Measurements from ENCODE around the gene MYO1F. TPM values are rescaled to one million over a fixed set of nuclear protein-coding genes. Genes with fewer than 3 reads are reported as not detected.
"Not testable (repeated sequence)": the region's sequence is repeated elsewhere in the genome, so short reads cannot be mapped to it uniquely, and the experiment has no call there.

MYO1F gene
- polyA plus RNA-seq, 1 donor from 2014 or later: 40.9 TPM

DNA sequence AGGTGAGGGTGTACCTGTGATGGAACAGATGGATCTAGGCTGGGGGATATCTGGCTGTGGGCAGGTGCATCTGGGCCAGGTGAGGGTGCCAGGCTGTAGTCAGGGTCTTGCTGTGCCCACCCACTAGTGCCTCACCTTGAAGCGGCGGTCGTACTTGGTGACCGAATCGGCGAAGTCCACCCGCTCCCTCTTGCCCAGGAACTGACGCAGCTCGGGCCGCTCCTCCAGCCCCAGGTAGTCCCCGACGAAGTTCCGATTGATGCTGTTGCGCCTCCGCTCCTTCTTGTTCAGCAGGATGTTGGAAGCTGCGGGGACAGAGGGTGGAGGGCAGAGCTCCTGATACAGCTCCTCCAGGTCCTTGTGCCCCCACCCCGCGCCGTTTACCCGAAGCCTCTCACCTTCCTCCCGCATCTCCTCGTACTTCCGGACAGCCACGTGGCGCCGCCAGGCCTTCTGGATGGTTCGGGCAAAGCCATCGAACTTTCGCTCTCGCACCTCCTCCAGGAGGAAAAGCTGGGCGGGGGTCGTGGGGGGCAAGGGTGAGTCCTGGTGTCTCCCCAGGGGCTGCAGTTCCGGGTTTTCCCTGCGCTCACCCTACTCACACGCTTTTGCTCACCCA is 47.1 kb downstream of the MYO1F start:
- peaks cover 0 to 2% (median 0%) of the 10 kb centered on the region in 3 donors for H3K4me1 Mint-ChIP-seq
- no peaks in the 10 kb centered on the region for H3K9me3 Mint-ChIP-seq
- no peaks in the 10 kb centered on the region for H3K27me3 Mint-ChIP-seq
- peaks cover 8% of the 10 kb centered on the region for H3K36me3 Mint-ChIP-seq
- H3K27ac Mint-ChIP-seq: no peak overlapping the region
- H3K4me3 Mint-ChIP-seq: no peak overlapping the region

DNA sequence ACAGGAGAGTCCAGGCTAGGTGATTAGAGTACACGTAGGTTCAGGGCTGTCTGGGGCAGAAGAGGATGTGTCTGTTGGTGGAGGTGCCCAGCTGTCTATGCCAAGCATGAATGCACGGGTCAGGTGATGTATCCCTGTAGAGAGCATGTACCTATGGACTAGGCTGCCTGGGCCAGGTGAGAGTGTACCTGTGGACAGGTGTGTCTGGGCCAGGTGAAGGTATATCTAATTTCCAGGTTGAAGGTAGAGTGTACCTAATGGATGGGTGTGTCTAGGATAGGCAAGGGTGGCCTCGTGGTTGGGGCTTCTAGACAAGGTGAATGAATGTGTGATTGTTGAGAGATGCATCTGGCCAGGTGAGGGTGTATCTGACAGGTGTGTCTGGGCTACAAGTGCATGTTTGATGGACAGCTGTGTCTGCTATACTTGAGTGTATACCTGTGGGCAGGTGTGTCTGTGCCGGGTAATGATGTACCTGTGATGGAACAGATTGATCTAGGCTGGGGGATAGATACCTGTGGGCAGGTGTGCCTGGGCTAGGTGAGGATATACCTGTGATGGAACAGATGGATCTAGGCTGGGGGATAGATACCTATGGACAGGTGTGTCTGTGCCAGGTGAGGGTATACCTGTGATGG is 47.8 kb downstream of the MYO1F start:
- Mint-ChIP-seq H3K9me3 (no peaks in the 10 kb centered on the region), H3K36me3 (peaks cover 11% of the 10 kb centered on the region), H3K4me3 (no peak overlapping the region), H3K4me1 (peaks cover 0 to 2% (median 0%) of the 10 kb centered on the region in 3 donors), H3K27me3 (no peaks in the 10 kb centered on the region), H3K27ac (no peak overlapping the region)

DNA sequence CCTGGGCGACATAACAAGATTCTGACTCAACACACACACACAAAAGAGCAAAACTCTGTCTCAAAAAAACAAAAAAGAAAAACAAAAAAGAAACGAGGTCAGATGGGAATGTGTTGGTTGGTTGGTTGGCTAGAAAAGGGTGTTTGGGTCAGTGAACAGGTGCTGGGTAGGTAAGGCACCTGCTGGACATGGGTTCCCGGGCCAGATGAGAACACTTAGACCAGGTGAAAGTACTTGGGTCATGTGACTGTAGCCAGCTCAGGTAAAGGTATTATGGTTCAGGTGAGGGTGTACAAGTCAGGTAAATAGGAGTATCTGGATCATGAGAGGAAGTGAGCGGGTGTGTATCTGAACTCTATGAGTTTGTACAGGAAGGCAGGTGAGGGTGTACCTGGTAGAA is 48.7 kb downstream of the MYO1F start:
- Mint-ChIP-seq H3K27ac (no peak overlapping the region), H3K4me3 (no peak overlapping the region), H3K27me3 (no peaks in the 10 kb centered on the region), H3K9me3 (no peaks in the 10 kb centered on the region), H3K36me3 (peaks cover 11% of the 10 kb centered on the region), H3K4me1 (peaks cover 0 to 2% (median 0%) of the 10 kb centered on the region in 3 donors)

DNA sequence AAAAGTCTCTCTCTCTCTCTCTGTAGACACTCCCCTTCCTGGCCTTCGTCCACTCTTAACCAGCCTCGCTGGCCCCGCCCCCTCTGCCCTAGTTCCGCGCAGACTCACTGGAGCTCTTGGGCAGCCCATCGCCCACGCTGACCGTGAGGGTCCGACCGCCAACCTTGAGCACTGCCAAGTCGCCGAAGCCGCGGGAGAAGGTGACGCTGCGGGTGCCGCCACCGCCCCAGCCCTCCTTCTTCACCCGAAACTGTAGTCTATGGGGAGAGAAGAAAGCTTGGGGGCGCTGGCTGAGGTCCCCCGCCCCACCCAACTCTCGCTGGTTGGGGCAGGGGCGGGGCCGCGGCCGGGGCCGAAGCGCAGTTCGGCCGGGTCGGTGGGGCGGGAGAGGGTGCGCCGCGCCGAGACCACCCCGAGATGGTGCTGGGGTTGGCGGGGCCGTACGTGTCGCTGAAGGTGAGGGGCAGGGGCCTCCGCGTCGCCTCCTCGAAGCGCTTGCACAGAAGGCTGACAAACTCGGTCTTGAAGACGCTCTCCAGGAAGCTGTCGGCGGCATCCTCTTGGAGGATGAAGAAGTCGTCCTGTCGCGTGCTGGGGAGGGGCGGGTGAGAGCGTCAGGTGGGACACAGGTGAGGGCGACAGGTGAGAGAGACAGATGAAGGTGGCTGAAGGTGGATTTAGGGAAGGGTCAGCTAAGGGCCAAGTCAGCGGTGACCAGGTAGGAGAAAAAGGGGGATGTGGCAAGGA is 50.7 kb downstream of the MYO1F start:
- Mint-ChIP-seq H3K9me3 (no peaks in the 10 kb centered on the region), H3K36me3 (peaks cover 7% of the 10 kb centered on the region), H3K4me1 (peaks cover 0 to 2% (median 0%) of the 10 kb centered on the region in 3 donors), H3K4me3 (no peak overlapping the region), H3K27me3 (no peaks in the 10 kb centered on the region), H3K27ac (peak overlapping the region in 1 of 3 donors; percentile 41)

DNA sequence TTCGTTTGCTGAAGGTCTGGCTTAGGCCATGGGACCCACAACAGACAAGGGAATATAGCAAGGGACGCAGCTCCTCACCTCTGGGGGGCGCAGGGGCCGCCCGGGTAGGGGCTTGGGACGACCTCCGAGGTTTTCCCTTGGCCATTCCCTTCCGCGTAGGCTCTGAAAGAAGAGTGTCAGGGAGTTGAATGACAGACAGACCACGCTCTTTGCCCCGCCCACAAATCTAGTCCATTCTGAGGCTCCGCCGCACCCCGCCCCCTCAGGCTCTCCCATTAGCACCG is 51.9 kb downstream of the MYO1F start:
- Mint-ChIP-seq H3K36me3 (peaks cover 6% of the 10 kb centered on the region), H3K27ac (no peak overlapping the region), H3K4me1 (peaks cover 0 to 2% (median 0%) of the 10 kb centered on the region in 3 donors), H3K9me3 (no peaks in the 10 kb centered on the region), H3K4me3 (no peak overlapping the region), H3K27me3 (no peaks in the 10 kb centered on the region)

DNA sequence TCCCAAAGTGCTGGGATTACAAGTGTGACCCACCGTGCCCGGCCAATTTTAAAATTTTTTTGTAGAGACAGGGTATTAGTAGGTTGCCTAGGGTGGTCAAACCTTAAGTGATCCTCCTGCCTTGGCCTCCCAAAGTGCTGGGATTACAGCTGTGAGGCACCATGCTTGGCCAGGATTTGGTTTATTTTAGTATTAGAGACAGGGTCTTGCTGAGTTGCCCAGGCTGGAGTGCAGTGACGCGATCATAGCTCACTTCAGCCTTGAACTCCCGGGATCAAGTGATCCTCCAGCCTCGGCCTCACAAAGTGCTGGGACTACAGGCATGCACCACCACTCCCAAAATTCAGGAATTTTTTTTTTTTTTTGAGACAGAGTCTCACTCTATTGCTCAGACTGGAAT is 57.9 kb downstream of the MYO1F start:
- H3K9me3 Mint-ChIP-seq: no peaks in the 10 kb centered on the region
- H3K4me3 Mint-ChIP-seq: no peak overlapping the region

DNA sequence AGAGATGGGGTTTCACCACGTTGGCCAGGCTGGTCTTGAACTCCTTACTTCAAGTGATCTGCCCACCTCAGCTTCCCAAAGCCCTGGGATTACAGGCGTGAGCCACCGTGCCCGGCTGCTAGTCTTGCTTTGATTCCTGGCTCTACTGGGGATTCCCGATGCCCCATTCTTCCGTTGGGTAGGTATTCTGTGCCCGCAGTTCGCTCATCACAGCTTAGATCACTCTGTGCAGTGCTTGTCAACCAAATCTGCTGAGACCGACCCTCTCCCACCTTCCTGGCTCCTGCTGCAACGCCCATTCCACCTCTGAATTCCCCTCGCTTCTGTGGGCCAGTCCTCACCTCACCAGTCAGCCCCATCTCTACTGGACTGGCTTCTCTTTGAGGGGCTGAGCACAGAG is 58.7 kb downstream of the MYO1F start:
- no peaks in the 10 kb centered on the region for H3K9me3 Mint-ChIP-seq
- peaks cover 6 to 21% (median 14%) of the 10 kb centered on the region in 3 donors for H3K4me1 Mint-ChIP-seq
- H3K27ac Mint-ChIP-seq: peak overlapping the region in 1 of 3 donors; percentile 72
- no peaks in the 10 kb centered on the region for H3K36me3 Mint-ChIP-seq
- no peaks in the 10 kb centered on the region for H3K27me3 Mint-ChIP-seq
- peak overlapping the region; percentile 10 to 67 (median 32) for H3K4me3 Mint-ChIP-seq

More for the DNA sequence above, 57.9 kb downstream of the MYO1F start:
- Mint-ChIP-seq H3K4me1 (peaks cover 4 to 18% (median 11%) of the 10 kb centered on the region in 3 donors), H3K36me3 (no peaks in the 10 kb centered on the region), H3K27ac (peak overlapping the region in 1 of 3 donors; percentile 56), H3K27me3 (no peaks in the 10 kb centered on the region)

DNA sequence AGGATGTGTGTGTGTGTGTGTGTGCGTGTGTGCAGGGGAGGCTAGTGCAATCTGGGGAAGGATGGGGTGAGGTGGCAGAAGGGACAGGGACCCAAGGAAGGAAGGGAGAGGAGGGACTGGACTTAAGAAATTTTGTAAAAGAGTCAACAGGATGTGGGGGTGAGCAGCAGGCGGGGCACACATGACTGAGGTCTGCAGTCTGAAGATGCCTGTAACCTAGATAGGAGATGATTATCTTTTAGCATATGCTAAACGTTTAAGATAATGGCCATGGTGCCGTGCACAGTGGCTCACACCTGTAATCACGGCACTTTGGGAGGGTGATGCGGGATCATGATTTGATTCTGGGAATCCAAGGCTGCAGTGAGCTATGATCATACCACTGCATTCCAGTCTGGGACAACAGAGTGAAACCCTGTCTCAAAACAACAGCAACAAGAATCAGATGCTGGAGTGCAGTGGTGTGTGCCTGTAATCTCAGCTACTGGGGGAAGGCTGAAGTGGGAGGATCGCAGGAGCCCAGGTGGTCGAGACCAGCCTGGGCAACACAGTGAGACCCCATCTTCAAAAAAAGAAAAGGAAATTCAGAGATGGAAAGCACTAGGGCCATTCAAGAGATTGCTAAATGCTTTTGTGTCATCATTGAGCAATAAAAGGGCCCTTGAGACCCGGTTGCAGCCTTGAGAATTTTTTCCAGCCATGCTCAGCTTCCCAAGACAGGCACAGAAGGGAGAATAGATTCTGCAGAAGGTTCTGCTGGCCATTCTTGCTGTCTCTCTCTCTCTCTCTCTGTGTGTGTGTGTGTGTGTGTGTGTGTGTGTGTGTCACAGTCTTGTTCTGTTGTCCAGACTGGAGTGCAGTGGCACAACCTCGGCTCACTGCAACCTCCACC is 59.4 kb downstream of the MYO1F start:
- Mint-ChIP-seq H3K27ac (peak overlapping the region; percentile 64 to 89 (median 76)), H3K27me3 (no peaks in the 10 kb centered on the region)

DNA sequence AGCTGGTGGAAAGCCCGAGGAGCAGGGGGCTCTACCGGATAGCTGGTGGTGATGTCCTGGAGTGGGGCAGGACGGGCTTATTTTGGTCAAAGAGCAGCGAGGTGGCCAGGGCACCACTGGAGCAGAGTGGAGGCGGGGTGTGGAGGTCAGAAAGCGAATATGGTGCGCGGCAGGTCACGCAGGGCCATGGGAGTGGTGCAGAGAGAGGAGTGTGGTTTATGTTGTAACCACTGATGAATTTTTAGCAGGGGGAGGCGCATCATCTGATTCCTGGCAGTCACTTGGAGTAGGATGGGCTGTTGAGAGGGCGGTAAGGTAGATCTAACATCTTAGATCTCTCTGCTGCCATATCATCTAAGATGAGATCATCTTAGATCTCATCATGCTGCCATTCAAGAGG is 61.9 kb downstream of the MYO1F start:
- H3K27me3 Mint-ChIP-seq: no peaks in the 10 kb centered on the region
- peak overlapping the region; percentile 82 to 92 (median 88) for H3K4me3 Mint-ChIP-seq
- no peaks in the 10 kb centered on the region for H3K9me3 Mint-ChIP-seq
- H3K4me1 Mint-ChIP-seq: peaks cover 9 to 24% (median 17%) of the 10 kb centered on the region in 3 donors
- no peaks in the 10 kb centered on the region for H3K36me3 Mint-ChIP-seq
- peak overlapping the region in 2 of 3 donors; percentile 57 to 84 for H3K27ac Mint-ChIP-seq

More for the DNA sequence above, 59.4 kb downstream of the MYO1F start:
- Mint-ChIP-seq H3K9me3 (no peaks in the 10 kb centered on the region), H3K4me1 (peaks cover 9 to 24% (median 17%) of the 10 kb centered on the region in 3 donors), H3K4me3 (peak overlapping the region in 3 of 4 donors; percentile 65 to 83 (median 81)), H3K36me3 (no peaks in the 10 kb centered on the region)

DNA sequence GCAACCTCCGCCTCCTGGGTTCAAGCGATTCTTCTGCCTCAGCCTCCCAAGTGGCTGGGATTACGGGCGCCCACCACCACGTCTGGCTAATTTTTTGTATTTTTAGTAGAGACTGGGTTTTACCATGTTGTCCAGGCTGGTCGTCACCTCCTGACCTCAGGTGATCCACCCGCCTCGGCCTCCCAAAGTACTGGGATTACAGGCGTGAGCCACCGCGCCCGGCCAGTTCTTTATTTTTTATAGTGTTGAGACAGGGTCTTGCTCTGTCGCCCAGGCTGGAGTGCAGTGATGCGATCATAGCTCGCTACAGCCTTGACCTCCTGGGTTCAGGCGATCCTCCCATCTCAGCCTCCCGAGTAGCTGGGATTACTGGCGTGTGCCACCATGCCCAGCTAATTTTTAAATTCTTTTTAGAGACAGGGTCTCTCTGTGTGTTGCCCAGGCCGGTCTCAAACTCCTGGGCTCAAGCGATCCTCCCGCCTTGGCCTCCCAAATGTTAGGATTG is 62.7 kb downstream of the MYO1F start:
- not testable (repeated sequence) for H3K36me3 Mint-ChIP-seq, H3K9me3 Mint-ChIP-seq, H3K27me3 Mint-ChIP-seq
- peak overlapping the region; percentile 92 to 99 (median 95) for H3K4me3 Mint-ChIP-seq
- peak overlapping the region; percentile 84 to 98 (median 98) for H3K27ac Mint-ChIP-seq
- peaks cover 9 to 24% (median 17%) of the 10 kb centered on the region in 3 donors for H3K4me1 Mint-ChIP-seq

DNA sequence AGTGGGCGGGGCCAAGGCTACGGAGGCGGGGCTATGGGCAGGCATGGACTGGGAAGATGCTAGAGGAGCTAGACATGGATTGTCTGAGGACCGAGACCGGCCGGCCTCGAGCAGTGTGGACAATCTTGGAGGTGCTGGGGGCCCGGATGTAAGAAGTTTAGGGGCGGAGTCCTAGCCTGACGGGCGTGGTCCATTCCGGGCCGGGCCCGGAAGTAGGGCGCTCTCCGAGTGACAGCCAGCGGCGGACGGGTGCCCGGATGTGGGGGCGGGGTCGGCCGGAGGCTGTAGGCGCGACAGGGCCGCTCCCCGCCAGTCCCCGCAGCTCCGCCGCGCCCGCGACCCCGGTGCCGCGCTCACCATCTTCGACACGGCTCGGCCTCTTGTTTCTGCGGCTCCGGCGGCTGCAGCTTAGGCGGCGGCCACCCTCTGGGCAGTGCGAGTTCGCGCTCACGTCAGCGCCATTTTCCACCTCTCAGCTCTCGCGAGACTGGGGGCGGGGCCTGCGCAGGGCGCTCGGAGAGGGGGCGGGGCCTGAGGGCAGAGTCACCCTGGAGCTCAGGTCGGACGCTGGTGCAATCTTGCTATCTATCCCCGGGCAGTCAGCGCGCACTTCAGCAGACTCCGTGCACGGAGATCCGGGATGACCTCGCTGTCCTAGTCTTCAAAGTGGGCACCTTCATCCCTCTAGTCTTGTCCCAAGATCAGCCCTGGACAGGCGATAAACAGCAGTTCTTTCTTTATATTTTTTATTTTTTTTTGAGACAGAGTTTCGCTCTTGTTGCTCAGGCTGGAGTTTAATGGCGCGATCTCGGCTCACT is 63.3 kb downstream of the MYO1F start, which contains the start of gene ZNF414:
TSS of gene ZNF414 (minus strand) at position 481 of the 818 bp plus-strand sequence. CDS start at position 360, 121 bp downstream.
- no peaks in the 10 kb centered on the region for H3K9me3 Mint-ChIP-seq
- peak within 1 kb of the TSS; percentile 92 to 99 (median 95) for H3K4me3 Mint-ChIP-seq
- H3K27ac Mint-ChIP-seq: peak within 1 kb of the TSS; percentile 84 to 98 (median 98)
- no peaks in the 10 kb centered on the region for H3K27me3 Mint-ChIP-seq
- H3K36me3 Mint-ChIP-seq: peaks cover 3% of the 10 kb centered on the region
- peaks cover 9 to 24% (median 17%) of the 10 kb centered on the region in 3 donors for H3K4me1 Mint-ChIP-seq

DNA sequence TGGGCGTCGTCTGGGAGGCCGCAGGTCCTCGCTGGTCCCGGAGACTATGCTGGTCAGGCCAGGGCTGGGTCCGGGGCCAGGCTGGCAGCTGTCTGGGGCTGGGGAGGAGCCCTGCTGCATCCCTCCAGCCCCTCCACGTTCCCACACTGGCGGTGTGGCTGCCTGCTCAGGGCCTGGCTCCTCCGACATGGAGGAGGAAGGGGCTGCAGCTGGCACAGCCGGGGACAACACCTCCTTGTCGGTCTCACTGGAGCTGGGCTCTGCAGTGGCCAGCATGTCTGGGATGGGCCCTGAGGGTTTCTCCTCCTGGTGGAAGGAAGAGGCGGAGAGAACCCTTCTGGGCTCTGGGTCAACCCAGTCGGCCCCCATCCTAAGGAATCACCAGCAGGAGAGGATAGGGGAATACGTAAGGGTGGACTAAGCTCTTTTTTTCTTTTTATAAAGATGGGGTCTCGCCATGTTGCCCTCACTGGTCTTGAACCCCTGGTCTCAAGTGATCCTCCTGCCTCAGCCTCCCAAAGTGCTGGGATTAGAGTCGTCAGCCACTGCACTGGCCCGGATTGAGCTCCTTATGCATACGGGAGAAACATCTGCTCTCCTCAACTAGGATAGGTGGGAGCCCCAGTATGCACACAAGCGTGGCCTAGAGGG is 64.1 kb downstream of the MYO1F start:
- H3K36me3 Mint-ChIP-seq: peaks cover 3% of the 10 kb centered on the region
- H3K27me3 Mint-ChIP-seq: no peaks in the 10 kb centered on the region
- H3K27ac Mint-ChIP-seq: peak overlapping the region; percentile 84 to 98 (median 98)
- peak overlapping the region; percentile 81 to 99 (median 95) for H3K4me3 Mint-ChIP-seq
- H3K4me1 Mint-ChIP-seq: peaks cover 9 to 19% (median 14%) of the 10 kb centered on the region in 3 donors
- no peaks in the 10 kb centered on the region for H3K9me3 Mint-ChIP-seq
